HG03571 (cell line): ENCODE results near the gene KRT3.

Source experiments
- ATAC-seq: cut with Tn5 transposase; IDR thresholded peaks from one replicate; pipeline ENCODE4 v1.9.1; 2021; ENCODE audit not compliant: unreplicated experiment

KRT3 gene

DNA sequence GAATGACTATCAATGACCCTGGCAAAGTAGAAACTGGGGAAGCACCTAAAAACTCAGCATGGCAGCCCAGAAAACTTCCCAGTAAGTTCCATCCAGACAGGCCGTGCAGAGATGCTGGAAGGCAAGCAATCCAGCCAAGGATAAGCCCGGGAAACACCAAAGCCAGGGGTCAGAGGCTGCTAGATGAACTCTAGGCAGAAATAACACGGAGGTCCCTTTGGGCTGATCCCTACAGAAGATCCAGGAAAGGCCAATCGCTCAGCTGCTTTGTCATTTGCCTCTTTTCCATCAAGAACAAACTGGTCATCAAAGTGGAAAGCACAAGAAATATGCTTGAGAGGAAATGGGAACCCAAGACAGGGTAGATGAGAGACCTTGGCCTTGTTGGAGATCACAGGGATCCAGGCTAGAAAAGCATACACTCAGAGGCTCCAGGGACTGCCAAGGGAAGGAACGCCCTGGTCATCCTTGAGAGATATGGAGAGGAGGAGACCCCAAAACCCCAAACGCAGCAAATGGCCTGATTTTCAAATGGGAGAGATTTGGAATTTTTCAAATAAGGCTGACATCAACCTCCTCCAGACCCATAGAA, 31.7 kb upstream of the KRT3 start:
- no peak for ATAC-seq

- ATAC-seq: no peak
Measured at GRCh38 chr12:52826611-52827498, 30.9 kb upstream of the KRT3 start.

DNA sequence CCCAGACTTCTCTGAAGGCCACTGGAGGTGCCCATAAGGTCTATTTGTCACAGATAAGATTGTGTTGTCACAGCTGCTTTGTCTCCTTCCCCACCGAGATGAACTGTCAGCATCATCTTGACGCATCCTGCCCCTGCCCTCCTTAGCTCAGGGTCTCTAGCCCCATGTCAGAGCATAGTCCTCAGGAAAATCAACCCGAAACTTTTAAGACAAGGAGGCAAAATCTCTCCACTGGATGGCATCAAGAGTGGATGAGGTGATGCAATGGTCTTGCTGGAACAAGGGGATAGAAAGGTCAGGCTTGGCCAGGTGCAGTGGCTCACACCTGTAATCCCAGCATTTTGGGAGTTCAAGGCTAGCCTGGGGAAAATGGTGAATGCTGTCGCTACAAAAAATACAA, 30.0 kb upstream of the KRT3 start:
- no peak for ATAC-seq

- no peak for ATAC-seq
Measured at GRCh38 chr12:52824741-52825410, 29.0 kb upstream of the KRT3 start.

- no peak for ATAC-seq
Measured at GRCh38 chr12:52823761-52824450, 28.0 kb upstream of the KRT3 start.

GRCh38 chr12:52822771-52823510, 27.0 kb upstream of the KRT3 start:
- no peak for ATAC-seq

DNA sequence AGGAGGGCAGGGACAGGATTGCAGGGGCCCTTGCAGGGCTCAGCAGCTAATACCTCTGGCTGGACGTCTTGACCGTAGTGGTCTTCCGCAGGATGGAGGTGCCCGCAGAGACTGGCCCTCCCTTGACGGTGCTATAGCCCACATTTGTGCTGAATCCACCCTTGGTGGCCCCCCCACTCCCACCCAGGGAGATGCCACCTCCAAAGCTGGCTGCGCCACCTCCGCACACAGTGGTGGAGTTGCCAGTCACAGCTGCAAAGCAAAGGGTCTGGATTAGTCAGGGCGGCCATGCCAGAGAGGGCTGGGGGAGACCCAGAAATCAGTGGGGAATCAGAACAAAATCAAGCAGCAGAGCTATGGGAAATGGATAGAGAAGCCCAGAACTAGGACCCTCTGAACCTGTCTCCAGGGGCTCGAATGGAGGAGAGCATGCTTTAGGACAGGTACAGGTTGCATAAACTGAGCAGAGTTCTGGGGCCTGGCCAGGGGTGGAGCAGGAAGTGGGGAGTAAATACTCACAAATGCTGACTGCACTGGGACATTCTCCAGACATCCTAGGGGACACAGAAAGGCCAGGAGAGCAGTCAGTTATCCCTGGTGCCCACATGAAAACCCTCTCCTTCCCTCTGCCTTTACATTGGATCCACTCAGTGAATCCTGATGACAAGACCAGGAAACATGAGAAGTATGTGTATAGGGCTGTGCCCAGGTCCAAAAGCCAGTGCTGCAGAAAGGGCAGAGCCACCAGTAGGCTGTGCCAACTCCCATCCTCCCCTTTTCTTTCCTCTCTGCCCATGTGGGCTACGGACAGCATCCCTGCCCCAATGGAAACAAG, 26.1 kb upstream of the KRT3 start:
- ATAC-seq: no peak

DNA sequence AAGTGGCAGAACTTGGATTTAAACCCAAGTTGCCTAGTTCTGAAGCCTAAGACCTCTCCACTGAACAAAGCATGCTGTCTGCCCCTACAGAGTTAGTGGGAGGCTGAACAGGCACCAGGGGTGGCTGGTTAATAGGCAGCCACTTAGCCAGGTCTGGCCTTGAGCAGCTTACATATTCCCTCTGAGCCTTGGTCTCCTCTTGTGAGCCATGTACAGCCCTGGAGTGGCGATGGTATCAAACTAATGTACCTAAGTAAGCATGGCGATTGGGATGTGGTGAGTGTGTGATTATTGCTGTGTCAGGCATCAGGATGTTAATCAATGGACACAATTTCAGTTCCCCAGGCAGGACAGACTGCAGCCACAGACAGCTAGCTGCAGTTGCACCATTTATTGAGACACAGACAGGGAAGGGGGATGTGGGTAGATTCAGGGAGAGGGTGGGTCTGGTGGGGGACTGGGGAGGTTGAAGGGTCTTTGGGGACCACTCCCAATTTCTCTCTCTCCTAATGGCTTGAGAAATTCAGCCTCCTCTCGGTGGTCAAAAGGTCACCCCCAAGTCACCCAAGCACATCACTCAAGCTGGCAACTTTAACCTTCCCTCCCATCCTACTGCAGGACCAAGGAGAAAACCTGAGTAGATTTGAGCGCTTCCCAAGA, 25.3 kb upstream of the KRT3 start:
- no peak for ATAC-seq

DNA sequence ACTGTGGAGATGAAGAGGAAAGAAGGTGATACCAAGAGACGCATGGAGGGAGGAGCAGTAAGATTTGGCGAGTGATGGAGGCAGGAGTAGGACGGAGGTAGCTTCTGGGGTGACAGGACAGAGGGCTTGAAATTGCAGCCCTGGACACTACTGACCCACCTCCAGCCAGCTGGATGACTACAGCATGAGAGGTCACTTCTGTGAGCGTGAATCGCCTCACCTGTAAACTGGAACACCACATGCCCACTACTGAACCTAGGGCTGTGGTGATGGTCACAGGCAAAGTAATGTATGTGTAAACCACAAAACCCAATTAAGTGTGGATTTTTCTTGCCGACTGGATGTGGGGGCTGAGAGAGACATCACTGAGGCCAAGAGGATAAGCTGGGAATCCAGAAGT, 24.6 kb upstream of the KRT3 start:
- no peak for ATAC-seq

DNA sequence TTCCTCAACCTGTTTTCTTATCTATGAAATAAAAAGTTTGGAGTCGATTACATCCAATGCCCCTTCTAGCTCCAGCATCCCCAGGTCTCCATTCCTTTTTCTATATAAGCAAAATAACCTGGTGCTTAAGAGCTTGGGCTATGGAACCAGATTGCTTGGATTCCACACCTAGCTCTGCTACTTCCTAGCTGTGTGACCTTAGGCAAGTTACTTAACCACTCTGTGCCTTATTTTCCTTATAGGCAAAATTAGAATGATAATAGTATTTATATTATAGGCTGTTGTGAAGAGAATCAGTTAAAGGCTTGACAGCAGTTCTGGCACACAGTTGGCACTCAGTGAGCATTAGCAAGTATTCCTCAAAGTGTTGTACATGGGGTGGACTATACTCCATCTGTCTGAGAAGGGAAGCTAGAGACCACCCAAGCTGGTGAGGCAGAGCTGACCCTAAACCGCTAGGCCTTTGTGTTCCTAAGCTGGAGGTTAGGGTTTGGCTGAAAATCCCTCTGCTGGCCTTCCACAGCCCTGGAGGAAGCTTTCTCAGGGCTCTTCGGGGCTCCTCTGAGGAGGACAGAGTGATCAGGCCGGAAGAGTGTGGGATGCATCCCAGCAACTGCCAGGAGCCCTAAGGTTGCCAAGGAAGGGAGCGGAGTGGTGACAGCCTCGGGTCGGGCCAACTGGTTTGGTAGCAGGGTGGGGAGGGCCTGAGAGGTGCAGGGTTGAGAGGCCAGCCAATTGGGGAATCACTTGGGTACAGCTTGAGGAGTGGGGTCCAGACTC, 24.0 kb upstream of the KRT3 start:
- no peak for ATAC-seq

- no peak for ATAC-seq
Measured at GRCh38 chr12:52818887-52819420, 23.0 kb upstream of the KRT3 start.

DNA sequence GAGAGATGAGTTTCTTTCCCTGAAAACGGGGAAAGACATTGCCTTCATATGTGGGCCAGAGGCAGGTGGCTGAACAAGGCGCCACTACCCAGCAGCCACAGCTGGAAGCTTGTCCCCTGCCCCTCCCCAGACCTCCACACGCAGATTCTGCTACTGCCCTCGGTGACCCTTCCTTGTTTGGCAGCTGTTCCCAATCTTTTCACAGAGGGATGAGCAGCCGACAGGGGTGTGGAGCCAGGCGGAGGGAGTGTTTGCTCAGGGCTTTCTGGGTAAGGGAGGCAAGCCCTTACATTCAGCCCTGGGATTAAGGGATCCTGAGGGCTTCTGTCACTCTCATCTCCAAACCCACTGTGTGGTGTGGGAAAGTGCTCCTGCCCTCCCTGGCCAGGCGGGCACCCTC, 22.5 kb upstream of the KRT3 start:
- no peak for ATAC-seq

DNA sequence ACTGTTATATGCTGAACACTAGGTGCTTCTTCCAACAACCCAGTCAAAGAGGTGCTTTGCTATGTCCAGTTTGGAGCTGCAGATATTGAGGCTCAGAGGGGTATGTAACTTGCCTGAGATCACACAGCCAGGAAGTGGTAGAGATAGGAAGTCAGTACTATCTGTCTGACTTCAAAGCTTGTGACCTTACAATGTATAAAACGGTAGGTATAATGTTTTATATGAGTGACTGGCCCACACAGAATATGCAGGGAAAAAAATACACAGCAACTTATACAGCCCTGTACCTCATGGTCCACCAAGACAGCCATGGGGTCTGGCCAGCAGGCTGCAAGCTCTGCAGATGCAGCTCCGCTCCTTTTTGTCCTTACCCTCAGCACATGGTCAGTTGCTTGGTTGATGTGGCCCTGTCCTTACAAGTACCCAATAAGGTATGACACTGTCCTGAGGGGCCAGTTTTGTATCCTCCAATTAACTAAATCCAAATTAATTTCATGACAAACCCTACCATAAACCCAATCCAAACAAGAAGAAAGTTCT, 21.9 kb upstream of the KRT3 start:
- no peak for ATAC-seq

- no peak for ATAC-seq
Measured at GRCh38 chr12:52817003-52817698, 21.2 kb upstream of the KRT3 start.

- ATAC-seq: no peak
Measured at GRCh38 chr12:52815676-52816588, 20.0 kb upstream of the KRT3 start.

DNA sequence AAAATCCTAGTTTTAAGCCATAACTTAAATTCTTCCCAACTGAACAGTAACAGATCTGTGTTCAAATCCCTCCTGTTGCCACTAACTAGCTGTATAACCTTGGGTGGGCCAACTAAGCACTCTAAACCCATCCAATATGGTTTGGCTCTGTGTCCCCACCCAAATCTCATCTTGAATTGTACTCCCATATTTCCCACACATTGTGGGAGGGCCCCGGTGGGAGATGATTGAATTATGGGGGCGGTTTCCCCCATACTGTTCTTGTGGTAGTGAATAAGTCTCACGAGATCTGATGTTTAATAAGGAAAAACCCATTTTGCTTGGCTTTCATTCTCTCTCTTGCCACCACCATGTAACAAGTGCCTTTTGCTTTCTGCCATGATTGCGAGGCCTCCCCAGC, 19.2 kb upstream of the KRT3 start:
- ATAC-seq: no peak
